MCF 10A (cell line): Measurements from ENCODE around the gene P3H2. TPM values are rescaled to one million over a fixed set of nuclear protein-coding genes. Genes with fewer than 3 reads are reported as not detected.

Experiments used
- BruUV-seq: library from RNA; stranded (reverse); fragments of 400-500 nt; replicated peaks from 2 replicates; lab custom pipeline; 2021; lab: Mats Ljungman, UMichigan
- CTCF ChIA-PET: fragments of 300-600 bp; sonication (Branson Sonifier 250); formaldehyde crosslinking; extraction: SDS; loops from one replicate; lab custom pipeline; 2021; ENCODE audit warnings: antibody characterized with exemption, inconsistent platforms; lab: Yijun Ruan, JAX
- POLR2A ChIA-PET: fragments of 300-600, 350-650 bp; sonication (Branson Sonifier 250); formaldehyde crosslinking; extraction: SDS; loops from one replicate; lab custom pipeline; 2020; ENCODE audit warnings: antibody characterized with exemption, inconsistent platforms; lab: Yijun Ruan, JAX
- DNase-seq: peaks from one replicate; pipeline ENCODE4 v3.0.0-alpha.2; 2018; ENCODE audit not compliant: unreplicated experiment
- H3K27ac Mint-ChIP-seq: one replicate; pipeline ENCODE4 v1.8.0; 2022; ENCODE audit warnings: mild to moderate bottlenecking, low read depth, mixed read lengths; ENCODE audit not compliant: unreplicated experiment
- H3K27me3 Mint-ChIP-seq: one replicate; pipeline ENCODE4 v1.8.0; 2022; ENCODE audit warnings: mixed read lengths; ENCODE audit not compliant: insufficient read depth, unreplicated experiment
- H3K36me3 Mint-ChIP-seq: one replicate; pipeline ENCODE4 v1.8.0; 2022; ENCODE audit warnings: mild to moderate bottlenecking, moderate library complexity, mixed read lengths; ENCODE audit not compliant: insufficient read depth, unreplicated experiment
- H3K4me1 Mint-ChIP-seq: one replicate; pipeline ENCODE4 v1.8.0; 2022; ENCODE audit warnings: mixed read lengths; ENCODE audit not compliant: insufficient read depth, unreplicated experiment
- H3K4me3 Mint-ChIP-seq: one replicate; pipeline ENCODE4 v1.8.0; 2022; ENCODE audit warnings: mild to moderate bottlenecking, moderate library complexity, mixed read lengths; ENCODE audit not compliant: unreplicated experiment
- H3K9me3 Mint-ChIP-seq: one replicate; pipeline ENCODE4 v1.8.0; 2022; ENCODE audit warnings: mixed read lengths; ENCODE audit not compliant: unreplicated experiment
- CTCF ChIP-seq: fragments of 200-600 bp; IDR thresholded peaks from one replicate; pipeline ENCODE4 v1.8.0; 2022; ENCODE audit warnings: antibody characterized with exemption, mild to moderate bottlenecking; ENCODE audit not compliant: unreplicated experiment
- intact Hi-C: fragments of 100-400 bp; cut with micrococcal nuclease; formaldehyde crosslinking; loops from 2 replicates; pipeline ENCODE4 v1.14.1; 2022
- total RNA-seq: library from RNA; stranded (reverse); gene quantifications from 2 replicates; pipeline ENCODE4 v1.2.3, GENCODE V29; 2022

P3H2 gene
- total RNA-seq, 1 experiment from 2014 or later: 60.2 TPM

GRCh38 chr3:189936201-189936945, 184.3 kb downstream of the P3H2 start:
- intact Hi-C loops: loop anchor here (2.0 to 5.0 kb wide), 4 partner anchors 39 to 544 kb away; no protein-coding TSS in a partner anchor
- Mint-ChIP-seq H3K4me1 (peaks cover 32% of the 10 kb centered on the region), H3K4me3 (peak overlapping the region; percentile 33), H3K27ac (peak overlapping the region; percentile 95), H3K27me3 (no peaks in the 10 kb centered on the region), H3K36me3 (peaks cover 7% of the 10 kb centered on the region), H3K9me3 (no peaks in the 10 kb centered on the region)
- no peak for TF ChIP-seq CTCF
- no TSS peak for BruUV-seq
- ChIA-PET POLR2A (interaction anchor here (0.6 to 7.3 kb wide), 29 partner anchors 9 to 667 kb away, joined by 3 to 66 read pairs (median 6); no protein-coding TSS in a partner anchor), CTCF (interaction anchor here (0.5 to 2.8 kb wide), 4 partner anchors 12 to 451 kb away, joined by 3 to 9 read pairs (median 4); no protein-coding TSS in a partner anchor)
- peak; percentile 96 for DNase-seq

- ChIA-PET CTCF (no interaction called here), POLR2A (interaction anchor here (0.7 to 4.7 kb wide), 9 partner anchors 8 to 449 kb away, joined by 3 to 29 read pairs (median 4); no protein-coding TSS in a partner anchor)
- no peak overlapping the region for H3K4me3 Mint-ChIP-seq
- BruUV-seq: no TSS peak
- peak; percentile 84 for DNase-seq
- H3K36me3 Mint-ChIP-seq: no peaks in the 10 kb centered on the region
- H3K4me1 Mint-ChIP-seq: peaks cover 15% of the 10 kb centered on the region
- peak overlapping the region; percentile 85 for H3K27ac Mint-ChIP-seq
- intact Hi-C loops: no loop called here
- TF ChIP-seq CTCF: no peak
- no peaks in the 10 kb centered on the region for H3K9me3 Mint-ChIP-seq
- no peaks in the 10 kb centered on the region for H3K27me3 Mint-ChIP-seq
Observed at GRCh38 chr3:189927975-189928895, 192.5 kb downstream of the P3H2 start.

GRCh38 chr3:189921770-189922169, 198.9 kb downstream of the P3H2 start:
- no peak for DNase-seq
- Mint-ChIP-seq H3K36me3 (no peaks in the 10 kb centered on the region), H3K4me3 (no peak overlapping the region), H3K9me3 (no peaks in the 10 kb centered on the region), H3K4me1 (no peaks in the 10 kb centered on the region), H3K27me3 (no peaks in the 10 kb centered on the region), H3K27ac (no peak overlapping the region)
- ChIA-PET POLR2A (interaction anchor here (0.7 to 1.2 kb wide), 2 partner anchors 14 to 144 kb away, joined by 3 read pairs; no protein-coding TSS in a partner anchor), CTCF (no interaction called here)
- no TSS peak for BruUV-seq
- no peak for TF ChIP-seq CTCF
- intact Hi-C loops: no loop called here
